ENCODE results near the gene C2orf42.

- TF ChIP-seq CTCF (IDR thresholded peaks at IDR 0.05; ENCODE audit: low read depth, low read length, poor library complexity, severe bottlenecking) (peak; percentile 79), EZH2phosphoT487 (IDR thresholded peaks at IDR 0.05; ENCODE audit: borderline replicate concordance, low read length) (no peak)
Observed at GRCh38 chr2:70142590-70143313, 48.1 kb downstream of the C2orf42 start.

All from DOHH2 (cell line).